HepG2 (cell line): ENCODE data around the gene PDE9A. TPM values are rescaled to one million over a fixed set of nuclear protein-coding genes. Genes with fewer than 3 reads are reported as not detected.

Source experiments
- ATRX ChIP-seq: sonication (generic); formaldehyde crosslinking; IDR thresholded peaks from 2 replicates; pipeline ENCODE4 v1.4.0; 2020; ENCODE audit warnings: missing genetic modification reagents, borderline replicate concordance
- EEA1 ChIP-seq: sonication (generic); formaldehyde crosslinking; IDR thresholded peaks from 2 replicates; pipeline ENCODE4 v1.5.1; 2020; ENCODE audit warnings: mild to moderate bottlenecking, missing genetic modification reagents, borderline replicate concordance
- HMG20A ChIP-seq: IDR thresholded peaks from 2 replicates; pipeline ENCODE4 v1.6.1; 2016; ENCODE audit warnings: borderline replicate concordance
- MEIS2 ChIP-seq: sonication (generic); formaldehyde crosslinking; IDR thresholded peaks from 2 replicates; pipeline ENCODE4 v1.9.0; 2021; ENCODE audit warnings: mild to moderate bottlenecking, missing genetic modification reagents
- MIER3 ChIP-seq: IDR thresholded peaks from 2 replicates; pipeline ENCODE4 v1.6.1; 2016; ENCODE audit warnings: missing compliant biosample characterization, borderline replicate concordance
- MYNN ChIP-seq: sonication (generic); formaldehyde crosslinking; IDR thresholded peaks from 2 replicates; pipeline ENCODE4 v1.4.0; 2020; ENCODE audit warnings: mild to moderate bottlenecking, low read depth, missing genetic modification reagents
- NR2C2 ChIP-seq: sonication (generic); formaldehyde crosslinking; IDR thresholded peaks from 2 replicates; pipeline ENCODE4 v1.4.0; 2020; ENCODE audit warnings: missing genetic modification reagents, mild to moderate bottlenecking, moderate library complexity, borderline replicate concordance
- PBX2 ChIP-seq: IDR thresholded peaks from 2 replicates; pipeline ENCODE4 v1.6.1; 2016; ENCODE audit warnings: control low read depth
- PHF5A ChIP-seq: IDR thresholded peaks from one replicate; pipeline ENCODE4 v1.6.1; 2018; ENCODE audit warnings: low read depth, missing genetic modification reagents; ENCODE audit not compliant: unreplicated experiment
- SCMH1 ChIP-seq: sonication (generic); formaldehyde crosslinking; IDR thresholded peaks from 2 replicates; pipeline ENCODE4 v1.9.0; 2021; ENCODE audit warnings: missing genetic modification reagents, mild to moderate bottlenecking, borderline replicate concordance
- SNRNP70 ChIP-seq: fragments of 200-400 bp; formaldehyde crosslinking; IDR thresholded peaks from 2 replicates; pipeline ENCODE4 v1.6.1; 2017; ENCODE audit warnings: mild to moderate bottlenecking, low read depth, low read length, moderate library complexity
- SRSF4 ChIP-seq: fragments of 200-400 bp; formaldehyde crosslinking; IDR thresholded peaks from one replicate; pipeline ENCODE4 v1.6.1; 2018; ENCODE audit warnings: mild to moderate bottlenecking, low read depth, low read length, moderate library complexity; ENCODE audit not compliant: poor library complexity, severe bottlenecking
- STAT6 ChIP-seq: sonication (generic); formaldehyde crosslinking; IDR thresholded peaks from 2 replicates; pipeline ENCODE4 v1.4.0; 2020; ENCODE audit warnings: missing genetic modification reagents, mild to moderate bottlenecking, borderline replicate concordance
- ZFY ChIP-seq: sonication (generic); formaldehyde crosslinking; IDR thresholded peaks from 2 replicates; pipeline ENCODE4 v1.4.0; 2020; ENCODE audit warnings: missing genetic modification reagents
- ZGPAT ChIP-seq: IDR thresholded peaks from 2 replicates; pipeline ENCODE4 v1.6.1; 2016; ENCODE audit warnings: mild to moderate bottlenecking
- ZKSCAN1 ChIP-seq: fragments of 150-350 bp; IDR thresholded peaks from 2 replicates; pipeline ENCODE4 v1.6.1; 2014; ENCODE audit warnings: low read length
- ZKSCAN5 ChIP-seq: sonication (generic); formaldehyde crosslinking; IDR thresholded peaks from 2 replicates; pipeline ENCODE4 v1.5.1; 2020; ENCODE audit warnings: mild to moderate bottlenecking, missing genetic modification reagents
- ZNF274 ChIP-seq: sonication (generic); formaldehyde crosslinking; IDR thresholded peaks from 2 replicates; pipeline ENCODE4 v1.5.1; 2020; ENCODE audit warnings: mild to moderate bottlenecking, missing genetic modification reagents
- ZNF576 ChIP-seq: sonication (generic); formaldehyde crosslinking; IDR thresholded peaks from 2 replicates; pipeline ENCODE4 v1.4.0; 2020; ENCODE audit warnings: mild to moderate bottlenecking, missing genetic modification reagents
- ZNF580 ChIP-seq: IDR thresholded peaks from 2 replicates; pipeline ENCODE4 v1.6.1; 2016; ENCODE audit warnings: low read depth, borderline replicate concordance
- ZNF691 ChIP-seq: sonication (generic); formaldehyde crosslinking; IDR thresholded peaks from 2 replicates; pipeline ENCODE4 v1.4.0; 2020; ENCODE audit warnings: missing genetic modification reagents, low read depth, mild to moderate bottlenecking, borderline replicate concordance
- ZNF775 ChIP-seq: sonication (generic); formaldehyde crosslinking; IDR thresholded peaks from 2 replicates; pipeline ENCODE4 v1.4.0; 2020; ENCODE audit warnings: missing genetic modification reagents, mild to moderate bottlenecking, moderate library complexity, borderline replicate concordance
- polyA plus RNA-seq, 8 experiments: library from polyadenylated mRNA; depleted of rRNA in 3 of 8; stranded (reverse) in 7 of 8; unstranded in 1 of 8; fragments of >200 nt; fragmentation: Illumina TruSeq in 4 of 8; extraction: Trizol in 4 of 8; gene quantifications; 2 replicates each; pipeline versions ENCODE4 v1.2.1 to v1.2.3, GENCODE V29; 2011 to 2016; ENCODE audit warnings: low read depth in 4 of 8, missing spikeins in 1 of 8, mixed read lengths in 1 of 8; ENCODE audit not compliant: insufficient read depth in 1 of 8
- total RNA-seq, 5 experiments: library from RNA; depleted of rRNA; stranded (reverse); fragments of >200 nt; fragmentation: Illumina TruSeq; extraction: Trizol; gene quantifications; 2 replicates each; pipeline ENCODE4 v1.2.3, GENCODE V29; 2016; ENCODE audit warnings: low read depth in 1 of 5

The PDE9A gene
- total and polyA plus RNA-seq, 2 of the 13 experiments (the other 11 are each of a cell fraction or from before 2014, with no cell fraction given), result 4.6 to 19.7 TPM

- no peak for TF ChIP-seq SCMH1
- TF ChIP-seq ZKSCAN1, result no peak
- no peak for TF ChIP-seq MIER3 (CRISPR knock-in tag)
- peak; percentile 73; the same call in 1 of the 2 replicates for TF ChIP-seq ZNF691 (CRISPR knock-in tag)
- TF ChIP-seq SNRNP70, result no peak
- no peak; the same call in 1 of the 2 replicates for TF ChIP-seq HMG20A (CRISPR knock-in tag)
- TF ChIP-seq PBX2, result no peak
- no peak for TF ChIP-seq ZGPAT (CRISPR knock-in tag)
- TF ChIP-seq ZNF576, result no peak
- TF ChIP-seq SRSF4, result no peak
- no peak for TF ChIP-seq MEIS2 (CRISPR knock-in tag)
- TF ChIP-seq ZNF274 (CRISPR knock-in tag), result no peak
- no peak for TF ChIP-seq ZFY (CRISPR knock-in tag)
- TF ChIP-seq MYNN (CRISPR knock-in tag), result no peak
- TF ChIP-seq ATRX, result no peak
- no peak for TF ChIP-seq EEA1 (CRISPR knock-in tag)
- peak; percentile 25; the same call in 1 of the 2 replicates for TF ChIP-seq NR2C2 (CRISPR knock-in tag)
- no peak for TF ChIP-seq ZNF775 (CRISPR knock-in tag)
- no peak for TF ChIP-seq ZKSCAN5 (CRISPR knock-in tag)
- no peak for TF ChIP-seq STAT6 (CRISPR knock-in tag)
- no peak for TF ChIP-seq PHF5A (CRISPR knock-in tag)
- 0 out of 2 replicates have a peak, but pooled peaks have one; percentile 40 for TF ChIP-seq ZNF580 (CRISPR knock-in tag)
Observed at GRCh38 chr21:42724226-42724920, 71.0 kb downstream of the PDE9A start (continued).
